Measurements from ENCODE around the gene IRGC. TPM values are rescaled to one million over a fixed set of nuclear protein-coding genes. Genes with fewer than 3 reads are reported as not detected.

IRGC gene
- total and polyA plus RNA-seq, 9 donors = not detected

DNA sequence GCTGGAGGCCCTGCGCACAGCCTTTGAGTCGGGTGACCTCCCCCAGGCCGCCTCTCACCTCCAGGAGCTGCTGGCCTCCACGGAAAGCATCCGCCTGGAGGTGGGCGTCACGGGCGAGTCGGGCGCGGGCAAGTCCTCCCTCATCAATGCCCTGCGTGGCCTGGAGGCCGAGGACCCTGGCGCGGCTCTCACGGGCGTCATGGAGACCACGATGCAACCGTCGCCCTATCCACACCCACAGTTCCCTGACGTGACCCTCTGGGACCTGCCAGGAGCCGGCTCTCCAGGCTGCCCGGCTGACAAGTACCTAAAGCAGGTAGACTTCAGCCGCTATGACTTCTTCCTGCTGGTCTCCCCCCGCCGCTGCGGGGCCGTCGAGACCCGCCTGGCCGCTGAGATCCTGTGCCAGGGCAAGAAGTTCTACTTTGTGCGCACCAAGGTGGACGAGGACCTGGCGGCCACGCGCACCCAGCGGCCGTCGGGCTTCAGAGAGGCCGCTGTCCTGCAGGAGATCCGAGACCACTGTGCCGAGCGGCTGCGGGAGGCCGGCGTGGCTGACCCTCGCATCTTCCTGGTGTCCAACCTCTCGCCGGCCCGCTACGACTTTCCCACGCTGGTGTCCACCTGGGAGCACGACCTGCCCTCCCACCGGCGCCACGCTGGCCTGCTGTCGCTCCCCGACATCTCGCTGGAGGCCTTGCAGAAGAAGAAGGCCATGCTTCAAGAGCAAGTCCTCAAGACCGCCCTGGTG lies 2.9 kb downstream of the IRGC start:
- intact Hi-C loops (cut with DNase I) = no loop called here
- H3K4me3 ChIP-seq = no peak overlapping the region
- WGBS, 3 donors = 87 to 91% (median 88%) methylated on average over 56 to 60 of the region's 60 CpGs
- H3K27ac ChIP-seq = no peak overlapping the region
- no peaks in the 10 kb centered on the region for H3K4me1 ChIP-seq (ENCODE audit: insufficient read depth)
- DNase-seq = no peak
- H3K9me3 ChIP-seq = no peaks in the 10 kb centered on the region
- H3K27me3 ChIP-seq = no peaks in the 10 kb centered on the region
- no peaks in the 10 kb centered on the region for H3K36me3 ChIP-seq
- TF ChIP-seq POLR2A (IDR thresholded peaks at IDR 0.05) (no peak), EP300 (IDR thresholded peaks at IDR 0.05) (no peak), CTCF (IDR thresholded peaks at IDR 0.05) (no peak)

- intact Hi-C loops (cut with DNase I) = no loop called here
- H3K4me3 ChIP-seq = no peak overlapping the region
- DNase-seq = no peak
These were observed 3.5 kb downstream of the IRGC start for GRCh38 chr19:43719378-43719868.

DNA sequence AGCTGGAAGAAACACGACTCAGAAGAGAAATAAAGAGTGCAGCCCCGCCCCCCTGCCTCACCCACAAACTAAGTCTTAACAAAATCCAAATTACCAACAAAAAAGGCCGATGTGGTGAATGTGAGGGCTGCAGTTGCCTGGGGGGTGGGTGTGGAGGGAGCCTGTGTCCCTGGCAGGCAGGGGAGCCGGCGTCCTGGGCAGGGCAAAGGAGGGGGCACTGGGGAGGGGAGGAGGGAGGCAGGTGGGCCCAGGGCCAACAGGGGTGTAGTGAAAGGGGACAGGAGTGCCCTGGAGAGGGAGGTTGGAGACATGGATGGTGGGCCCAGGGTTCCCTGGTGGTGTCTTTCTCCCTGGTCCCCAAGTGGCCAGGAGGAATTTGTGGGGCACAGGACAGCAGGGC lies 4.0 kb downstream of the IRGC start:
- no peaks in the 10 kb centered on the region for H3K36me3 ChIP-seq
- WGBS, 3 donors = 54 to 61% (median 57%) methylated on average over 5 of the region's 5 CpGs
- no peak overlapping the region for H3K4me3 ChIP-seq
- intact Hi-C loops (cut with DNase I) = no loop called here
- TF ChIP-seq POLR2A (IDR thresholded peaks at IDR 0.05) = no peak
- TF ChIP-seq EP300 (IDR thresholded peaks at IDR 0.05) = no peak
- no peak for TF ChIP-seq CTCF (IDR thresholded peaks at IDR 0.05)
- H3K4me1 ChIP-seq (ENCODE audit: insufficient read depth) = no peaks in the 10 kb centered on the region
- no peak overlapping the region for H3K27ac ChIP-seq
- H3K9me3 ChIP-seq = no peaks in the 10 kb centered on the region
- DNase-seq = no peak
- no peaks in the 10 kb centered on the region for H3K27me3 ChIP-seq

More at GRCh38 chr19:43719378-43719868, 3.5 kb downstream of the IRGC start:
- TF ChIP-seq EP300 (IDR thresholded peaks at IDR 0.05) (no peak), CTCF (IDR thresholded peaks at IDR 0.05) (no peak), POLR2A (IDR thresholded peaks at IDR 0.05) (no peak)
- 90 to 94% (median 91%) methylated on average over 37 of the region's 37 CpGs for WGBS, 3 donors
- no peak overlapping the region for H3K27ac ChIP-seq
- no peaks in the 10 kb centered on the region for H3K27me3 ChIP-seq
- H3K9me3 ChIP-seq = no peaks in the 10 kb centered on the region
- no peaks in the 10 kb centered on the region for H3K36me3 ChIP-seq
- no peaks in the 10 kb centered on the region for H3K4me1 ChIP-seq (ENCODE audit: insufficient read depth)

DNA sequence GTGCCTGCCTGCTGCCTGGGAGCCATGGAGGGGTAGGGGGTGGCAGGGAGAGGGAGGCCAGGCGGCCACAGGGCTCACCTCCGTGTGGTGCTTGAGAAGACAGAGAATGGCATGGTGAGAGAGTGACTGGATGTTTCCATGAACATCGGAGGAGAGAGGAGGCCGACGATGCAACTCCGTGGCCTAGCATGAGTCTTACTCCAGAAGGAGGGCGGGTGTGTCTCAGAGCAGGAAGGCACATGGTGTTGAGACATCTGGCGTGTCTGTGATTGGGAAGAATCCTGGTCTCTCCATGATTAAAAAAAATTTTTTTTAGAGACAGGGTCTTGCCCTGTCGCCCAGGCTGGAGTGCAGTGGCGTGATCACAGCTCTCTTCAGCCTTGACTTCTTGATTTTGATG lies 5.1 kb downstream of the IRGC start:
- intact Hi-C loops (cut with DNase I) = no loop called here
- no peak overlapping the region for H3K27ac ChIP-seq
- H3K27me3 ChIP-seq = no peaks in the 10 kb centered on the region
- H3K36me3 ChIP-seq = no peaks in the 10 kb centered on the region
- H3K4me1 ChIP-seq (ENCODE audit: insufficient read depth) = no peaks in the 10 kb centered on the region
- WGBS, 3 donors = 77 to 85% (median 84%) methylated on average over 10 of the region's 10 CpGs
- H3K4me3 ChIP-seq = no peak overlapping the region
- no peak for DNase-seq
- no peaks in the 10 kb centered on the region for H3K9me3 ChIP-seq
- TF ChIP-seq POLR2A (IDR thresholded peaks at IDR 0.05) (no peak), CTCF (IDR thresholded peaks at IDR 0.05) (no peak), EP300 (IDR thresholded peaks at IDR 0.05) (no peak)

All from ovary (tissue), 9 donors.